MM.1S (cell line): ENCODE data around the gene RPGRIP1L.

Experiments used
- DNase-seq: peaks from one replicate; pipeline ENCODE4 v3.0.0-alpha.2; 2015
- H2AFZ ChIP-seq: fragments of 300-600 bp; sonication (generic); 2 replicates; pipeline ENCODE4 v1.6.0; 2016; ENCODE audit warnings: antibody characterized with exemption, low read length
- H3F3A ChIP-seq: fragments of 300-600 bp; sonication (generic); 2 replicates; pipeline ENCODE4 v1.6.1; 2016; ENCODE audit warnings: mild to moderate bottlenecking, antibody characterized with exemption, low read length, moderate library complexity, mixed read lengths; ENCODE audit not compliant: insufficient read depth
- H3K27ac ChIP-seq: fragments of 300-600 bp; sonication (generic); 2 replicates; pipeline ENCODE4 v1.5.1; 2016; ENCODE audit warnings: mild to moderate bottlenecking, low read length
- H3K27me3 ChIP-seq: fragments of 300-600 bp; sonication (generic); replicated peaks from 2 replicates; pipeline ENCODE4 v1.6.0; 2016; ENCODE audit warnings: low read length; ENCODE audit not compliant: insufficient read depth
- H3K36me3 ChIP-seq: fragments of 300-600 bp; sonication (generic); replicated peaks from 2 replicates; pipeline ENCODE4 v1.6.1; 2016; ENCODE audit warnings: mild to moderate bottlenecking, low read length, mixed read lengths; ENCODE audit not compliant: insufficient read depth
- H3K4me1 ChIP-seq: fragments of 300-600 bp; sonication (generic); 2 replicates; pipeline ENCODE4 v1.6.1; 2016; ENCODE audit warnings: low read length, mixed read lengths
- H3K4me2 ChIP-seq: fragments of 300-600 bp; sonication (generic); 2 replicates; pipeline ENCODE4 v1.6.0; 2016; ENCODE audit warnings: low read depth, low read length
- H3K4me3 ChIP-seq: fragments of 300-600 bp; sonication (generic); 2 replicates; pipeline ENCODE4 v1.5.1; 2016; ENCODE audit warnings: low read length, mixed read lengths
- H3K79me2 ChIP-seq: fragments of 300-600 bp; sonication (generic); 2 replicates; pipeline ENCODE4 v1.6.1; 2016; ENCODE audit warnings: mixed run types, low read length, mixed read lengths
- H3K9ac ChIP-seq: fragments of 300-600 bp; sonication (generic); 2 replicates; pipeline ENCODE4 v1.6.1; 2016; ENCODE audit warnings: low read length, mixed read lengths
- H3K9me2 ChIP-seq: fragments of 300-600 bp; sonication (generic); replicated peaks from 2 replicates; pipeline ENCODE4 v1.6.1; 2016; ENCODE audit warnings: mild to moderate bottlenecking, low read length, mixed read lengths; ENCODE audit not compliant: insufficient read depth
- H3K9me3 ChIP-seq: fragments of 300-600 bp; sonication (generic); replicated peaks from 2 replicates; pipeline ENCODE4 v1.6.1; 2016; ENCODE audit warnings: mild to moderate bottlenecking, low read length, mixed read lengths; ENCODE audit not compliant: insufficient read depth
- H4K20me1 ChIP-seq: fragments of 300-600 bp; sonication (generic); 2 replicates; pipeline ENCODE4 v1.6.1; 2016; ENCODE audit warnings: mild to moderate bottlenecking, low read length, moderate library complexity, mixed read lengths; ENCODE audit not compliant: insufficient read depth
- CTCF ChIP-seq: fragments of 300-600 bp; sonication (generic); IDR thresholded peaks from 2 replicates; pipeline ENCODE4 v1.5.1; 2016; ENCODE audit warnings: antibody characterized with exemption, low read length, mixed read lengths
- EZH2 ChIP-seq: fragments of 300-600 bp; sonication (generic); optimal IDR thresholded peaks from 2 replicates; pipeline ENCODE3; 2017; ENCODE audit warnings: low read depth, mild to moderate bottlenecking, antibody characterized with exemption, low read length, mixed read lengths
- EZH2phosphoT487 ChIP-seq: fragments of 300-600 bp; sonication (generic); IDR thresholded peaks from 2 replicates; pipeline ENCODE4 v1.6.1; 2018; ENCODE audit warnings: antibody characterized with exemption, low read length

The RPGRIP1L gene

DNA sequence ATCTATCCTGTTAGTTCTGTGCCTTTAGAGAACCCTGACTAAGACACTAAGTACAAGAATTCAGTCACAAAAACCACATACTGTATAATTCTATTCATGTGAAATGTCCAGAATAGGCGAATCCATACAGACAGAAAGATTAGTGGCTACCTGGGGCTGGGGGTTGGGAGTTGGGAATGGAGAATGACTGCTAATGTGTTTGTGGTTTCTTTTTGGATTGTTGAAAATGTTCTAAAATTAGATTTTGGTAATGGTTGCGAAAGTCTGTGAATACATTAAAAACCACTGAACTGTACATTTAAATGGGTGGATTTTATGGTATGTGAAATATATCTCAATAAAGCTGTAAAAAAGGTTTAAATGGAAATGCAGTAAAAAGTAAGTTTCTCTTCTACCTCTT lies 120.3 kb downstream of the RPGRIP1L start:
- Histone ChIP-seq H3K4me3 (no peak overlapping the region), H3K9me2 (no peaks in the 10 kb centered on the region), H3K9me3 (no peaks in the 10 kb centered on the region), H3K9ac (no peak overlapping the region), H4K20me1 (no peaks in the 10 kb centered on the region), H3K36me3 (no peaks in the 10 kb centered on the region), H3K4me2 (no peak overlapping the region), H3K4me1 (no peaks in the 10 kb centered on the region), H3K27me3 (no peaks in the 10 kb centered on the region), H3F3A (no peaks in the 10 kb centered on the region), H3K27ac (no peak overlapping the region), H2AFZ (no peak overlapping the region), H3K79me2 (no peaks in the 10 kb centered on the region)
- TF ChIP-seq EZH2phosphoT487, result no peak
- TF ChIP-seq CTCF, result no peak
- TF ChIP-seq EZH2, result no peak
- no peak for DNase-seq

GRCh38 chr16:53581784-53582183 lies 121.9 kb downstream of the RPGRIP1L start:
- H3K9ac ChIP-seq, result no peak overlapping the region
- H2AFZ ChIP-seq, result no peak overlapping the region

DNA sequence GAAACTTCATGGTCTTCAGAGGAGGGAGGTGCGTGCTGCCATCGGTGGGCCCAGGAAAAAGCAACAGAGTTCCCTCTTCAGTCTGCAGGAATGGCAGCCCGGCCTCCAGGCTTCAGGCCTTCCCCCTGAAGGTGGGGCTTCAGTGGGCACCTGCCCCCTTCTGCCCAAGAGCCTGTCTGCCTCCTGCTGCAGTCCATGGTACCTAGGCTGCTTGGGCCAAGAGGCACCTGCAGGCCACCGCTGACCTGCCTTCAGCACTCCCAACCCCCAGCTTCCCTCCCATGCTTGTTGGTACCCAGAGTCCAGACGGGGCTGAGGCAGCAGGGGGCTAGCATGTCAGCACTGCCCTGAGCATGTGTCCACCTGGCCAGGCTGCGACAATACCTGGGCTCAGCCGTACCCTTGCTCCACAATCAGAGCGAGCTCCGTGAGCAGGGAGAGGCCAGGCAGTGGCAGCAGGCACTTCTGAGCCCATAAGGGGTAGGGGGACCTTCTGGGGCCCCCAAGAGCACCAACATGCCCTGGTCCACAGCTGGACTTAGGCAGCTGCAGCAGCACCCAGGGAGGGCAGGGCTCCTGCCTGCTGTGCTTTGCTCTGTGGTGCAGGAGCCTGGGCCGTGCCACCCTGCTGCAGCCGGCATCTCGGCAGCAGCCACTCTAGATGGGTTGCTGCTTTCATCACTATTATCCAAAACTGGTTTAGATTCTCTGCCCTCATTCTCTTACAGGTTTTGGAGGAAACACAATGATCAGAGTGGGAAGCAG lies 123.4 kb downstream of the RPGRIP1L start:
- Histone ChIP-seq H3K27ac (no peak overlapping the region), H3K4me3 (no peak overlapping the region), H3K27me3 (no peaks in the 10 kb centered on the region), H3K4me1 (no peaks in the 10 kb centered on the region), H3K4me2 (no peak overlapping the region), H3K36me3 (no peaks in the 10 kb centered on the region), H4K20me1 (no peaks in the 10 kb centered on the region), H3F3A (no peaks in the 10 kb centered on the region), H3K9me3 (no peaks in the 10 kb centered on the region), H2AFZ (no peak overlapping the region), H3K79me2 (no peaks in the 10 kb centered on the region), H3K9ac (no peak overlapping the region), H3K9me2 (no peaks in the 10 kb centered on the region)
- no peak for DNase-seq
- TF ChIP-seq EZH2phosphoT487, result no peak
- TF ChIP-seq EZH2, result no peak
- no peak for TF ChIP-seq CTCF

More at GRCh38 chr16:53581784-53582183, 121.9 kb downstream of the RPGRIP1L start:
- Histone ChIP-seq H3K27ac (no peak overlapping the region), H3K36me3 (no peaks in the 10 kb centered on the region), H3K9me2 (no peaks in the 10 kb centered on the region), H4K20me1 (no peaks in the 10 kb centered on the region), H3K4me1 (no peaks in the 10 kb centered on the region), H3K27me3 (no peaks in the 10 kb centered on the region), H3F3A (no peaks in the 10 kb centered on the region), H3K4me3 (no peak overlapping the region), H3K9me3 (no peaks in the 10 kb centered on the region), H3K4me2 (no peak overlapping the region), H3K79me2 (no peaks in the 10 kb centered on the region)
- DNase-seq, result no peak
- no peak for TF ChIP-seq EZH2
- no peak for TF ChIP-seq CTCF
- TF ChIP-seq EZH2phosphoT487, result no peak
